ENCODE data around the gene UTS2.

The UTS2 gene, protein sequence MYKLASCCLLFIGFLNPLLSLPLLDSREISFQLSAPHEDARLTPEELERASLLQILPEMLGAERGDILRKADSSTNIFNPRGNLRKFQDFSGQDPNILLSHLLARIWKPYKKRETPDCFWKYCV

DNA sequence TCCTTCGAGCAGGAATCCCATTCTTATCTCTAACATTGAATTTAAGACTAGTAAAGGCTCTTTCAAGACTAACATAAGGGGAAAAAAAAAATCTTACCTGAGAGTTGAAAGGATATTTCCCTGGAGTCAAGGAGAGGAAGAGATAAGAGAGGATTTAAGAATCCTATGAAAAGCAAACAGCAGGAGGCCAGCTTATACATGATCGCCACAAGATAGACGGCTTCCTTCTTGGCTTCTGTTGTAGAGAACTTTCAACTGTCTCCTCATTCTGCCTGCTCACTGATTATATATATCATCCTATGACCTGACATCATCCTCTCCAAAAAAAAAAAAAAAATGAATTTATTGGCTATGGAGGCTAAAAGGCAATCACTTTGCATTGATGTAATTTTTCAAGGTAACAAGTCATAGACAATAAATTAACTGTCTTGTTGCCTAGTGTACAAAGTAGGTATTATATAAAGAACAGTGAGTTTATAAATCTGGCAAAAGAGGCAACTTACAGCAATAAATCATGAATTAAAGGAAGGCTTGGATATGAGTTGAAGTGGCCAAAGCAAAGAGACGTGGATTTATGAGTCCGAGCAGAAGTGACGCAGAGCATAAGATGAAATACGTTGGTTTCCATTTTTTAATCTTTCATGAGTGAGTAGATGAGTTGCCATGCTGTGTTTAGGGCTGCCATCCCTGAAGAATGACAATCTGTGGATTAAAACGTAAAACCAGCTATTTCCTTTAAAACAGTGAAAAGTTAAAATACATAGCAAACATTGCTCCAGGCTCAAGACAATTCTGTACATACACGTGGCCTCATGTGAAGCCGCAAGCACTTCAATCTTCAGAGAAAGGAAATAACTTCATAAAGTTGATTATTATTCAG lies at the start of gene UTS2:
Gene UTS2, minus strand, starts transcription at position 262 of the 880 bp plus-strand sequence. Its CDS starts 62 bp downstream, at position 200.
- H3K27ac ChIP-seq (ENCODE audit: low read depth, low read length) = no peak within 1 kb of the TSS
- no peaks in the 10 kb centered on the region for H3K9me2 ChIP-seq (replicated peaks; ENCODE audit: insufficient read depth, low read length)
- H3K36me3 ChIP-seq (ENCODE audit: low read length) = no peaks in the 10 kb centered on the region
- H4K20me1 ChIP-seq (ENCODE audit: low read depth, low read length) = no peaks in the 10 kb centered on the region
- no peaks in the 10 kb centered on the region for H3K79me2 ChIP-seq (ENCODE audit: insufficient read depth, low read length)
- H3K4me2 ChIP-seq (ENCODE audit: low read depth, low read length, poor library complexity, severe bottlenecking) = no peak within 1 kb of the TSS
- H3K27me3 ChIP-seq (ENCODE audit: low read length) = no peaks in the 10 kb centered on the region
- H3K9me3 ChIP-seq (ENCODE audit: insufficient read depth, low read length) = no peaks in the 10 kb centered on the region
- no peak within 1 kb of the TSS for H3K4me3 ChIP-seq (ENCODE audit: insufficient read depth, low read length, poor library complexity, severe bottlenecking)
- no peak within 1 kb of the TSS for H2AFZ ChIP-seq (ENCODE audit: low read depth, low read length, severe bottlenecking)
- no peak within 1 kb of the TSS for H3K9ac ChIP-seq (ENCODE audit: low read length)
- no peak for TF ChIP-seq EZH2phosphoT487 (conservative IDR thresholded peaks at IDR 0.05; ENCODE audit: low read length)
- TF ChIP-seq CTCF (IDR thresholded peaks at IDR 0.05; ENCODE audit: insufficient read depth, low read length, poor library complexity, severe bottlenecking) = no peak
- H3F3A ChIP-seq (ENCODE audit: insufficient read depth) = no peaks in the 10 kb centered on the region

DNA sequence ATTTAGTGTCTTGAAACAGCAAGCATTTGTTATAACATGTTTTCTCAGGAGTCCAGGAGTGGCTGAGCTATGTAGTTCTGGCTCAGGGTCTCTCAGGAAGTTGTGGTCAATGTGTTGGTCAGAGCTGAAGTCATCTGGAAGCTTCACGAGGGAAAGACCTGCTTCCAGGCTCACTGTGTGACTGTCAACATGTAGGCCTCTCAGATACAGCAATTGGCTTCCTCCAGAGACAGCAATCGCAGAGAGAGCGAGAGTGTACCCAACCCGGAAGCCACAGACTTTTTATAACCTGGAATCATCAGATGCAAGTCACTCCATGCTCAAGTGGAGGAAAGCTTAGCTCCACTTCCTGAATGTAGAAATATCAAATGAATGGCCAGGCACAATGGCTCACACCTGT lies 46.9 kb upstream of the UTS2 start:
- no peaks in the 10 kb centered on the region for H3F3A ChIP-seq (ENCODE audit: insufficient read depth)
- H3K9ac ChIP-seq (ENCODE audit: low read length) = no peak overlapping the region
- H3K27ac ChIP-seq (ENCODE audit: low read depth, low read length) = no peak overlapping the region
- no peaks in the 10 kb centered on the region for H3K9me3 ChIP-seq (ENCODE audit: insufficient read depth, low read length)
- no peaks in the 10 kb centered on the region for H3K79me2 ChIP-seq (ENCODE audit: insufficient read depth, low read length)
- no peak overlapping the region for H3K4me3 ChIP-seq (ENCODE audit: insufficient read depth, low read length, poor library complexity, severe bottlenecking)
- H4K20me1 ChIP-seq (ENCODE audit: low read depth, low read length) = no peaks in the 10 kb centered on the region
- no peaks in the 10 kb centered on the region for H3K36me3 ChIP-seq (ENCODE audit: low read length)
- no peaks in the 10 kb centered on the region for H3K27me3 ChIP-seq (ENCODE audit: low read length)
- H3K4me2 ChIP-seq (ENCODE audit: low read depth, low read length, poor library complexity, severe bottlenecking) = no peak overlapping the region
- no peak for TF ChIP-seq CTCF (IDR thresholded peaks at IDR 0.05; ENCODE audit: insufficient read depth, low read length, poor library complexity, severe bottlenecking)
- no peak for TF ChIP-seq EZH2phosphoT487 (conservative IDR thresholded peaks at IDR 0.05; ENCODE audit: low read length)
- no peaks in the 10 kb centered on the region for H3K9me2 ChIP-seq (replicated peaks; ENCODE audit: insufficient read depth, low read length)
- no peak overlapping the region for H2AFZ ChIP-seq (ENCODE audit: low read depth, low read length, severe bottlenecking)

DNA sequence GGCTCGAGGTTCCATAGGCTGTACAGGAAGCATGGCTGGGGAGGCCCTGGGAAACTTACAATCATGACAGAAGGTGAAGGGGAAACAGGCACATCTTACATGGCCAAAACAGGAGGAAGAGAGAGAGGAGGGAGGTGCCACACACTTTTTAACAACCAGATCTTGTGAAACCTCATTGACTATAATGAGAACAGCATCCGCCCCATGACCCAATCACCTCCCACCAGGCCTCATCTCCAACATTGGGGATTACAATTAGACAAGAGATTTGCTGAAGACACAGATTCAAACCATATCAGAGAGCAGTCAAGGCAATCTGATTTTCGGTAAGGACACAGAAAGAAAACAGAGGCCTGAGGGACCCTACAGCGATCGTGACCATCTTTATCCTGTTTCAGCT lies 46.1 kb upstream of the UTS2 start:
- no peak overlapping the region for H3K4me2 ChIP-seq (ENCODE audit: low read depth, low read length, poor library complexity, severe bottlenecking)
- H3K27ac ChIP-seq (ENCODE audit: low read depth, low read length) = no peak overlapping the region
- H3K4me3 ChIP-seq (ENCODE audit: insufficient read depth, low read length, poor library complexity, severe bottlenecking) = no peak overlapping the region
- H3K27me3 ChIP-seq (ENCODE audit: low read length) = no peaks in the 10 kb centered on the region
- H3K79me2 ChIP-seq (ENCODE audit: insufficient read depth, low read length) = no peaks in the 10 kb centered on the region
- no peak for TF ChIP-seq CTCF (IDR thresholded peaks at IDR 0.05; ENCODE audit: insufficient read depth, low read length, poor library complexity, severe bottlenecking)
- no peak for TF ChIP-seq EZH2phosphoT487 (conservative IDR thresholded peaks at IDR 0.05; ENCODE audit: low read length)
- no peak overlapping the region for H2AFZ ChIP-seq (ENCODE audit: low read depth, low read length, severe bottlenecking)
- H4K20me1 ChIP-seq (ENCODE audit: low read depth, low read length) = no peaks in the 10 kb centered on the region
- H3K36me3 ChIP-seq (ENCODE audit: low read length) = no peaks in the 10 kb centered on the region
- H3F3A ChIP-seq (ENCODE audit: insufficient read depth) = no peaks in the 10 kb centered on the region
- no peak overlapping the region for H3K9ac ChIP-seq (ENCODE audit: low read length)
- H3K9me3 ChIP-seq (ENCODE audit: insufficient read depth, low read length) = no peaks in the 10 kb centered on the region
- no peaks in the 10 kb centered on the region for H3K9me2 ChIP-seq (replicated peaks; ENCODE audit: insufficient read depth, low read length)
